K562 (cell line): ENCODE data around the gene GABRB1. TPM values are rescaled to one million over a fixed set of nuclear protein-coding genes. Genes with fewer than 3 reads are reported as not detected.

Source experiments
- ATAC-seq: fragments of 200-7000 bp; cut with Tn5 transposase; 3 replicates; pipeline ENCODE4 v1.9.1; 2020; ENCODE audit warnings: moderate library complexity
- BruUV-seq: library from RNA; stranded (reverse); fragments of 400-500 nt; replicated peaks from 2 replicates; lab custom pipeline; 2021; lab: Mats Ljungman, UMichigan
- CTCF ChIA-PET: fragments of 300-600 bp; formaldehyde crosslinking; extraction: SDS; loops from one replicate; lab custom pipeline; 2021; ENCODE audit warnings: low intra/inter-chr PET ratio; lab: Yijun Ruan, JAX
- POLR2A ChIA-PET: fragments of 300-600, 350-650 bp; sonication (Branson Sonifier 250); formaldehyde crosslinking; extraction: SDS; loops from one replicate; lab custom pipeline; 2021; ENCODE audit warnings: antibody characterized with exemption, inconsistent platforms; lab: Yijun Ruan, JAX
- DNase-seq, 4 experiments: peaks; one replicate each; pipeline versions ENCODE4 v3.0.0 to v3.0.0-alpha.2; 2011 to 2018; ENCODE audit warnings: low spot score in 3 of 4, mixed read lengths in 3 of 4; ENCODE audit errors: extremely low read depth in 1 of 4
- FAIRE-seq: peaks from 2 replicates; lab custom pipeline; 2011; peaks lifted over from hg19 to GRCh38; lab: Jason Lieb, UNC
- H2AFZ ChIP-seq: 2 replicates; pipeline ENCODE4 v1.6.0; 2011; ENCODE audit warnings: low read depth, low read length, control low read depth, inconsistent platforms
- H3K27ac ChIP-seq: fragments of 200-600 bp; 3 replicates; pipeline ENCODE4 v1.8.0; 2011; ENCODE audit warnings: low read depth, mild to moderate bottlenecking, control low read depth, inconsistent platforms, low read length, moderate library complexity, mixed read lengths; ENCODE audit errors: extremely low read depth
- H3K27me3 ChIP-seq, 2 experiments: fragments of 300-600 bp in 1 of 2; 2 replicates in 1 of 2; 3 replicates in 1 of 2; pipeline versions ENCODE4 v1.6.0 to v1.8.0; 2011; ENCODE audit warnings: inconsistent platforms in 2 of 2, low read length in 2 of 2, mild to moderate bottlenecking in 1 of 2, mixed read lengths in 1 of 2, moderate library complexity in 1 of 2; ENCODE audit not compliant: control insufficient read depth in 2 of 2, insufficient read depth in 2 of 2
- H3K36me3 ChIP-seq: fragments of 300-600 bp; 3 replicates; pipeline ENCODE4 v1.8.0; 2011; ENCODE audit warnings: mild to moderate bottlenecking, low read length, inconsistent platforms; ENCODE audit not compliant: control insufficient read depth, insufficient read depth
- H3K4me1 ChIP-seq, 2 experiments: fragments of 200-600 bp in 1 of 2; replicated peaks in 1 of 2; 2 replicates in 1 of 2; 3 replicates in 1 of 2; pipeline versions ENCODE4 v1.5.1 to v1.8.0; 2011; ENCODE audit warnings: inconsistent platforms in 2 of 2, low read length in 2 of 2, mild to moderate bottlenecking in 1 of 2, mixed read lengths in 1 of 2, moderate library complexity in 1 of 2; ENCODE audit not compliant: control insufficient read depth in 2 of 2, insufficient read depth in 2 of 2
- H3K4me2 ChIP-seq: 2 replicates; pipeline ENCODE4 v1.6.1; 2011; ENCODE audit warnings: low read length, control low read depth, inconsistent platforms, mixed read lengths; ENCODE audit not compliant: insufficient read depth
- H3K4me3 ChIP-seq: fragments of 200-600 bp; sonication (generic), shearing (Covaris generic); 2 replicates; pipeline ENCODE4 v1.5.1; 2016; ENCODE audit warnings: control low read depth, inconsistent platforms
- H3K79me2 ChIP-seq: fragments of 200-600 bp; 3 replicates; pipeline ENCODE4 v1.8.0; 2011; ENCODE audit warnings: low read length, inconsistent platforms; ENCODE audit not compliant: control insufficient read depth, insufficient read depth
- H3K9ac ChIP-seq, 2 experiments: 2 replicates each; pipeline versions ENCODE4 v1.6.0 to v1.6.1; 2011; ENCODE audit warnings: low read depth in 2 of 2, low read length in 2 of 2, control low read depth in 1 of 2, inconsistent platforms in 1 of 2, mild to moderate bottlenecking in 1 of 2, mixed read lengths in 1 of 2; ENCODE audit not compliant: insufficient read depth in 1 of 2
- H3K9me1 ChIP-seq: one replicate; pipeline ENCODE4 v1.6.0; 2011; ENCODE audit warnings: inconsistent platforms, mild to moderate bottlenecking, low read length, moderate library complexity; ENCODE audit not compliant: control insufficient read depth, insufficient read depth
- H3K9me3 ChIP-seq: replicated peaks from 2 replicates; pipeline ENCODE4 v1.5.1; 2011; ENCODE audit warnings: low read depth, low read length, inconsistent platforms; ENCODE audit not compliant: control insufficient read depth, insufficient read depth
- H4K20me1 ChIP-seq: replicated peaks from 2 replicates; pipeline ENCODE4 v1.6.1; 2011; ENCODE audit warnings: low read length, inconsistent platforms, mixed read lengths; ENCODE audit not compliant: control insufficient read depth, insufficient read depth
- E2F1 ChIP-seq: sonication (generic); formaldehyde crosslinking; IDR thresholded peaks from 2 replicates; pipeline ENCODE4 v1.8.1; 2023; ENCODE audit warnings: mild to moderate bottlenecking, missing genetic modification reagents, moderate library complexity
- NEUROD1 ChIP-seq: fragments of 150-350 bp; IDR thresholded peaks from 2 replicates; pipeline ENCODE4 v1.6.1; 2014; ENCODE audit warnings: borderline replicate concordance, low read length, low read depth; ENCODE audit not compliant: partially characterized antibody
- NR3C1 ChIP-seq: sonication (generic); formaldehyde crosslinking; IDR thresholded peaks from 2 replicates; pipeline ENCODE4 v1.8.1; 2022; ENCODE audit warnings: missing genetic modification reagents
- NR4A1 ChIP-seq, 2 experiments: fragments of 250-450 bp in 1 of 2; fragments of 450-650 bp in 1 of 2; sonication (Bioruptor Pico) in 1 of 2; IDR thresholded peaks; 2 replicates each; pipeline versions ENCODE4 v1.4.0 to v1.6.1; 2016 to 2020; ENCODE audit warnings: mild to moderate bottlenecking in 2 of 2, missing compliant biosample characterization in 1 of 2, missing genetic modification characterization in 1 of 2, moderate library complexity in 1 of 2
- PHB ChIP-seq: fragments of 250-450 bp; sonication (Bioruptor Pico); IDR thresholded peaks from 2 replicates; pipeline ENCODE4 v1.5.0; 2021
- RB1 ChIP-seq: fragments of 450-650 bp; IDR thresholded peaks from 2 replicates; pipeline ENCODE4 v1.6.1; 2017; ENCODE audit warnings: low read depth, mild to moderate bottlenecking
- RFX7 ChIP-seq: fragments of 250-450 bp; sonication (Bioruptor Pico); IDR thresholded peaks from 2 replicates; pipeline ENCODE4 v1.5.1; 2021; ENCODE audit warnings: mild to moderate bottlenecking
- SAP30 ChIP-seq: fragments of 200-600 bp; sonication (generic); IDR thresholded peaks from 2 replicates; pipeline ENCODE4 v1.6.1; 2012; ENCODE audit warnings: borderline replicate concordance, low read depth, mild to moderate bottlenecking, moderate library complexity, low read length, control low read depth, inconsistent platforms; ENCODE audit not compliant: insufficient read depth, poor library complexity, severe bottlenecking
- SMAD2 ChIP-seq: fragments of 150-350 bp; IDR thresholded peaks from 2 replicates; pipeline ENCODE4 v1.6.1; 2014; ENCODE audit warnings: low read depth, mild to moderate bottlenecking, low read length
- SMARCE1 ChIP-seq: fragments of 450-650 bp; IDR thresholded peaks from 2 replicates; pipeline ENCODE4 v1.7.1; 2016; ENCODE audit warnings: mild to moderate bottlenecking
- SOX6 ChIP-seq: fragments of 450-650 bp; IDR thresholded peaks from 2 replicates; pipeline ENCODE4 v1.6.1; 2014; ENCODE audit warnings: mild to moderate bottlenecking
- SP2 ChIP-seq: IDR thresholded peaks from 2 replicates; pipeline ENCODE4 v1.6.1; 2011; ENCODE audit warnings: mild to moderate bottlenecking, low read depth, low read length, moderate library complexity; ENCODE audit not compliant: poor library complexity, severe bottlenecking; ENCODE audit errors: extremely low read depth
- STAT5A ChIP-seq: IDR thresholded peaks from 2 replicates; pipeline ENCODE4 v1.6.1; 2012; ENCODE audit warnings: low read length, inconsistent platforms, borderline replicate concordance
- TOE1 ChIP-seq, 2 experiments: fragments of 450-650 bp in 1 of 2; sonication (generic) in 1 of 2; formaldehyde crosslinking in 1 of 2; IDR thresholded peaks; 2 replicates each; pipeline versions ENCODE4 v1.7.1 to v1.8.0; 2016 to 2022; ENCODE audit warnings: borderline replicate concordance in 2 of 2, mild to moderate bottlenecking in 2 of 2, antibody characterized with exemption in 1 of 2, inconsistent platforms in 1 of 2, low read depth in 1 of 2, missing genetic modification reagents in 1 of 2, moderate library complexity in 1 of 2
- ZBTB1 ChIP-seq: sonication (generic); formaldehyde crosslinking; IDR thresholded peaks from 2 replicates; pipeline ENCODE4 v1.8.1; 2023; ENCODE audit warnings: missing genetic modification reagents, low read depth, mild to moderate bottlenecking, borderline replicate concordance
- ZFPM2 ChIP-seq: fragments of 250-450 bp; sonication (Bioruptor Pico); IDR thresholded peaks from 2 replicates; pipeline ENCODE4 v1.5.1; 2022; ENCODE audit warnings: mild to moderate bottlenecking
- ZNF184 ChIP-seq: sonication (generic); formaldehyde crosslinking; IDR thresholded peaks from 2 replicates; pipeline ENCODE4 v1.5.0; 2020; ENCODE audit warnings: missing genetic modification reagents
- ZNF551 ChIP-seq: fragments of 250-450 bp; sonication (Bioruptor Pico); IDR thresholded peaks from 2 replicates; pipeline ENCODE4 v1.5.0; 2021; ENCODE audit warnings: mild to moderate bottlenecking, moderate library complexity
- WGBS: fragments of 100-300 bp; shearing (Covaris generic); methylation state at CpG from one replicate; pipeline ENCODE4 v1.1.6; 2016; ENCODE audit warnings: low coverage, mixed read lengths; ENCODE audit not compliant: insufficient coverage; ENCODE audit errors: missing lambda C conversion rate; 5-methylcytosine and 5-hydroxymethylcytosine counted together
- in situ Hi-C: fragments of 300-500 bp; cut with MboI; formaldehyde crosslinking; loops from 4 replicates; pipeline ENCODE4 v1.15.0; 2018; ENCODE audit warnings: inconsistent platforms, mixed read lengths
- intact Hi-C: fragments of 100-400 bp; cut with micrococcal nuclease; formaldehyde crosslinking; loops from 2 replicates; pipeline ENCODE4 v1.14.2; 2022
- polyA plus RNA-seq, 8 experiments: library from polyadenylated mRNA; depleted of rRNA in 4 of 8; stranded (reverse) in 5 of 8; unstranded in 3 of 8; fragments of >200 nt; fragmentation: Nextera tagmentation in 2 of 8; fragmentation: Illumina TruSeq in 1 of 8; extraction: Ambion mirVana in 2 of 8; extraction: Trizol in 1 of 8; gene quantifications; 2 replicates each; pipeline versions ENCODE4 v1.2.1 to v1.2.3, GENCODE V29; 2011 to 2014; ENCODE audit warnings: inconsistent platforms in 1 of 8, missing spikeins in 1 of 8
- total RNA-seq, 7 experiments: library from RNA; depleted of rRNA in 6 of 7; stranded (reverse); fragments of >200 nt in 6 of 7; fragmentation: Illumina TruSeq in 2 of 7; extraction: Trizol in 2 of 7; gene quantifications; 2 replicates each; pipeline versions ENCODE4 v1.2.1 to v1.2.3, GENCODE V29; 2011 to 2021; ENCODE audit warnings: low replicate concordance in 1 of 7

Gene GABRB1
- total and polyA plus RNA-seq, 9 of the 15 experiments (the other 6 are each of a cell fraction or from before 2014, with no cell fraction given) = not detected

DNA sequence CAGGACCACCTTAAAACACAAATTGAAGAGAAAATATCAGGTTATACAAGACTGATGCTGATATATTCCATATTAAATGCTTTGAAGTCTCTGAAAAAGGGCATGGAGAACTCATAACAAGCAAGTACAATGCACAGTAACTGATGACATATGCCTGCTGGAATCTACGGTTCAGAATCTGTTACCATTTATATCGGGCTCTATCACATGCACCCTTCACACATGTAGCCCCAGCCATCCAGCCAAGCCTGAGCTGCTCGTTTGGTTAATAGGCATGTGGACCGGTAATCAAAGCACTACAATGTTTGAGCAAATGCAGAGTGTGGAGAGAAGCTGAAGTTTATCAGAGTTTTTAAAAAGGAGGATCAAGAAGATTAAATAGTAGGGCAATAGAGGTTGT lies 420.3 kb downstream of the GABRB1 start:
- FAIRE-seq (no peak), ATAC-seq (no peak), DNase-seq (no peak)
- Histone ChIP-seq H3K4me1 (no peaks in the 10 kb centered on the region; a peak in 1 of 5 replicates), H3K9me1 (no peaks in the 10 kb centered on the region), H3K36me3 (no peaks in the 10 kb centered on the region; the same call in 2 of the 3 replicates), H3K4me3 (no peak overlapping the region), H3K79me2 (no peaks in the 10 kb centered on the region), H3K27ac (no peak overlapping the region), H4K20me1 (no peaks in the 10 kb centered on the region), H2AFZ (no peak overlapping the region), H3K9ac (no peak overlapping the region), H3K27me3 (no peaks in the 10 kb centered on the region), H3K9me3 (no peaks in the 10 kb centered on the region), H3K4me2 (no peak overlapping the region)
- no TSS peak for BruUV-seq
- CTCF ChIA-PET = no interaction called here
- intact Hi-C loops = no loop called here
- WGBS = 66% methylated on average over 4 of the region's 4 CpGs
- TF ChIP-seq ZFPM2 (CRISPR knock-in tag) (no peak), RFX7 (CRISPR knock-in tag) (no peak), SMARCE1 (no peak), SP2 (no peak), E2F1 (CRISPR knock-in tag) (no peak), PHB (CRISPR knock-in tag) (no peak), NEUROD1 (no peak), TOE1 (IDR thresholded peaks at IDR 0.05; ENCODE audit: borderline replicate concordance) (no peak), TOE1 (CRISPR knock-in tag; IDR thresholded peaks at IDR 0.05; ENCODE audit: borderline replicate concordance, low read depth) (no peak), SAP30 (no peak), NR4A1 (CRISPR knock-in tag; IDR thresholded peaks at IDR 0.05) (no peak), NR4A1 (tag; IDR thresholded peaks at IDR 0.05) (no peak), NR3C1 (CRISPR knock-in tag) (no peak), ZNF184 (CRISPR knock-in tag) (no peak), ZBTB1 (CRISPR knock-in tag) (no peak), ZNF551 (no peak), SOX6 (no peak), RB1 (no peak), STAT5A (no peak), SMAD2 (no peak)
- in situ Hi-C loops = no loop called here
- POLR2A ChIA-PET = no interaction called here
